T47D (cell line): Measurements from ENCODE around the gene PATL2.
"Not testable (repeated sequence)": the region's sequence is repeated elsewhere in the genome, so short reads cannot be mapped to it uniquely, and the experiment has no call there.

Source experiments
- DNase-seq, 2 experiments: peaks; one replicate each; pipeline versions ENCODE4 v3.0.0 to v3.0.0-alpha.2; 2011 to 2012; ENCODE audit warnings: low read depth in 1 of 2, low spot score in 1 of 2
- JUND ChIP-seq: IDR thresholded peaks from 2 replicates; pipeline ENCODE4 v1.6.1; 2012; ENCODE audit warnings: low read depth
- in situ Hi-C: cut with HindIII; loops from 2 replicates; pipeline ENCODE4 v1.10.0; 2016; ENCODE audit warnings: low sequenced_read_pairs, low pct_unique_long_range_greater_than_20kb

Gene PATL2

GRCh38 chr15:44711096-44711742 lies at the start of gene PATL2, which contains the start of gene B2M:
PATL2 (minus strand) TSS chr15:44711323; CDS start chr15:44676490, 34,833 bp downstream.
B2M (plus strand) TSS chr15:44711517; CDS start chr15:44711547, 30 bp downstream.
- in situ Hi-C loops = no loop called here
- peak; percentile 59 to 98 for DNase-seq
- TF ChIP-seq JUND = no peak

GRCh38 chr15:44753345-44753744 lies 42.2 kb upstream of the PATL2 start:
- in situ Hi-C loops = no loop called here
- TF ChIP-seq JUND = no peak

GRCh38 chr15:44743454-44743853 lies 32.3 kb upstream of the PATL2 start:
- DNase-seq, in situ Hi-C loops: not testable (repeated sequence)

More at GRCh38 chr15:44753345-44753744, 42.2 kb upstream of the PATL2 start:
- DNase-seq = no peak

- in situ Hi-C loops, DNase-seq: not testable (repeated sequence)
Observed at GRCh38 chr15:44739222-44739847, 28.2 kb upstream of the PATL2 start.

- TF ChIP-seq JUND = no peak
- in situ Hi-C loops = no loop called here
- DNase-seq = peak; percentile 41 to 76
Observed at GRCh38 chr15:44738340-44738984, 27.3 kb upstream of the PATL2 start.

- in situ Hi-C loops = no loop called here
- no peak for TF ChIP-seq JUND
- DNase-seq = no peak
Observed at GRCh38 chr15:44736181-44736765, 25.1 kb upstream of the PATL2 start, which contains the start of gene TRIM69. TRIM69 (plus strand) TSS chr15:44736528; CDS start chr15:44736705, 177 bp downstream.

GRCh38 chr15:44735482-44736180 lies 24.5 kb upstream of the PATL2 start:
- no peak for TF ChIP-seq JUND
- DNase-seq = no peak
- in situ Hi-C loops = no loop called here

- no peak for DNase-seq
- in situ Hi-C loops = no loop called here
- TF ChIP-seq JUND = no peak
Observed at GRCh38 chr15:44734839-44735481, 23.8 kb upstream of the PATL2 start.

GRCh38 chr15:44729408-44730127 lies 18.4 kb upstream of the PATL2 start:
- DNase-seq = no peak
- TF ChIP-seq JUND = no peak
- in situ Hi-C loops = no loop called here

- no peak for TF ChIP-seq JUND
- in situ Hi-C loops = no loop called here
- peak; percentile 74 to 98 for DNase-seq
Observed at GRCh38 chr15:44728576-44729407, 17.7 kb upstream of the PATL2 start.

- in situ Hi-C loops, DNase-seq: not testable (repeated sequence)
Observed at GRCh38 chr15:44728232-44728575, 17.1 kb upstream of the PATL2 start.
